Measurements from ENCODE around the gene ZNF407. TPM values are rescaled to one million over a fixed set of nuclear protein-coding genes. Genes with fewer than 3 reads are reported as not detected.

ZNF407 gene
- total RNA-seq, 1 experiment from 2014 or later: 7.6 TPM

DNA sequence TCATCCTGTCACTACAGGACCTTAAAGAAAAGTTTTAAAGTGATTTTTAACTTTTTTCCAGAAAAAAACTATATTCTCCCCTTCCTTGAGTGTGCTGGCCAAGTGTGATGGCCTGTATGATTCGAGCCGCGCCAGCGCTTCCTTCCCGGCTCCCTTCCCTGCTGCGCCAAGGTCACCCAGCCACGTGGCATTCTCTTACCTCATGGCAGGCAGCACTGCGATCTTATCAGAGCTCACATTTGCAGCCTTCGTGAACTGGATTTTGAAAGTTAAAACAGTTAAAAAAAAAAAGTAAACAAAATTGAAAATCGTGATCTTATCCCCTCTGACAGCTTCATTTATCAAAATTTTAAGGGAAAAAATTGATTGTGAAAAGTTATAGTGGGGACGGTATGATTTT lies 331.4 kb downstream of the ZNF407 start (continued):
- TF ChIP-seq, protein P1, sequence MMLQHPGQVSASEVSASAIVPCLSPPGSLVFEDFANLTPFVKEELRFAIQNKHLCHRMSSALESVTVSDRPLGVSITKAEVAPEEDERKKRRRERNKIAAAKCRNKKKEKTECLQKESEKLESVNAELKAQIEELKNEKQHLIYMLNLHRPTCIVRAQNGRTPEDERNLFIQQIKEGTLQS (IDR thresholded peaks at IDR 0.05): no peak

DNA sequence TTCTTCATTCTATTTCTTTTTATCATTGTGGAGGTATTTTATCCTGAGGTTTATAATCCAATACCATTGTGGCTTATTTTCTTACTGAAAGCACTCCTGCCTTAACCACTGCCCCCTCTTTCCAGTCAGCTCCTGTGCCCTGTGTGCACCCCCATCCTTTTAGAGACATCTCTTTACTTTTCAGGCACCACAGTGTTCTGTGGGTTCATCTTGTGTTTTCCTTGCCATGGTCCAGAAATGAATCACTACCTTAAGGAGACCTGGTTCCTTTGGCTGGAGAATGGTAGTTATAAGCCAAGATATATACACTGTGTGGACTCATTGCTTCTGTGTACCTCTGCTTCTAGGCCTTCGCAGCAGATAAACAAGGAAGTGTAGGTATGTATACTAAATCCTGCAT lies 332.9 kb downstream of the ZNF407 start:
- DNase-seq (ENCODE audit: low read depth, low spot score): no peak
- Histone ChIP-seq H3K9me3 (ENCODE audit: control insufficient read depth in 1 of 2, insufficient read depth in 1 of 2, low read depth in 1 of 2, low read length in 2 of 2) (no peaks in the 10 kb centered on the region), H3K9ac (ENCODE audit: low read length) (no peak overlapping the region), H3K79me2 (ENCODE audit: insufficient read depth, low read length) (no peaks in the 10 kb centered on the region), H2AFZ (ENCODE audit: low read depth, low read length, poor library complexity, severe bottlenecking) (no peak overlapping the region), H3K4me3 (replicated peaks in 1 of 2; ENCODE audit: low read depth in 1 of 2, low read length in 2 of 2) (no peak overlapping the region), H3K27ac (ENCODE audit: low read depth, low read length) (no peak overlapping the region), H3K4me2 (ENCODE audit: low read length) (no peak overlapping the region), H3K9me2 (ENCODE audit: insufficient read depth) (no peaks in the 10 kb centered on the region), H3K4me1 (ENCODE audit: control insufficient read depth in 1 of 2, insufficient read depth in 2 of 2, low read length in 2 of 2) (no peaks in the 10 kb centered on the region), H4K20me1 (ENCODE audit: insufficient read depth) (no peaks in the 10 kb centered on the region), H3K36me3 (ENCODE audit: control insufficient read depth in 1 of 2, insufficient read depth in 2 of 2, low read length in 2 of 2) (no peaks in the 10 kb centered on the region), H3K27me3 (ENCODE audit: insufficient read depth, low read length) (no peaks in the 10 kb centered on the region)
- intact Hi-C loops (cut with micrococcal nuclease): no loop called here
- TF ChIP-seq EZH2 (IDR thresholded peaks at IDR 0.05): no peak
- TF ChIP-seq JUND (IDR thresholded peaks at IDR 0.05): no peak
- TF ChIP-seq CBX3 (IDR thresholded peaks at IDR 0.05; ENCODE audit: low read depth): no peak
- no peak for TF ChIP-seq CEBPB (IDR thresholded peaks at IDR 0.05; ENCODE audit: low read depth)
- no peak for TF ChIP-seq ELF1 (IDR thresholded peaks at IDR 0.05; ENCODE audit: borderline replicate concordance, low read depth)
- TF ChIP-seq, protein P1 (IDR thresholded peaks at IDR 0.05): no peak
- TF ChIP-seq, protein P2, sequence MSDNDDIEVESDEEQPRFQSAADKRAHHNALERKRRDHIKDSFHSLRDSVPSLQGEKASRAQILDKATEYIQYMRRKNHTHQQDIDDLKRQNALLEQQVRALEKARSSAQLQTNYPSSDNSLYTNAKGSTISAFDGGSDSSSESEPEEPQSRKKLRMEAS (IDR thresholded peaks at IDR 0.05): no peak
- ChIA-PET RAD21 (ENCODE audit: low non-redundant PET in 1 of 2, low total read pairs in 2 of 2, uncharacterized antibody in 2 of 2, unreplicated experiment in 2 of 2) (no interaction called here), CTCF (no interaction called here), POLR2A (no interaction called here)
- ATAC-seq: no peak
- no TSS peak for BruUV-seq (replicated peaks)

DNA sequence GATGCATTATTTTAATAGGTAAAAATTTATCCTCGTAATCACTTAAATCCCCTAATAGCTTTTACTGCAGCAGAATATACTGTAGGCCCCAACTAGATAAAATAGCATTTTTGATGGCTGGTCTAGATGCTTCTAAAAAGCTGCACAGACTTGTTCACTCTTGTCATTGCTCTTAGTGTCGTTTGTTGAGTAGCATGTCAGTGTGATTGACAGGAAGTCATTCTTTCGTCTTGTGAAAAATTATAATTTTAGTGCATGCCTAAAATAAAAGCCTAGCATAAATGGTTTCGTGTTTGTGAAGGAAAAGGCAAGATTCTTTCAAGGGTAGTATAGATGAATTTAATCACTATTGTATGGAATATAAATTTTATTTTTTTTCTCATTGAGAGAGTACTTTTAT lies 336.3 kb downstream of the ZNF407 start:
- ATAC-seq: no peak
- no peak overlapping the region for H3K27ac ChIP-seq (ENCODE audit: low read depth, low read length)
- no peaks in the 10 kb centered on the region for H3K4me1 ChIP-seq (ENCODE audit: control insufficient read depth in 1 of 2, insufficient read depth in 2 of 2, low read length in 2 of 2)
- no peak for DNase-seq (ENCODE audit: low read depth, low spot score)
- no peak overlapping the region for H3K9ac ChIP-seq (ENCODE audit: low read length)
- no TSS peak for BruUV-seq (replicated peaks)
- no peaks in the 10 kb centered on the region for H3K9me2 ChIP-seq (ENCODE audit: insufficient read depth)
- no peaks in the 10 kb centered on the region for H3K79me2 ChIP-seq (ENCODE audit: insufficient read depth, low read length)
- ChIA-PET POLR2A (no interaction called here), CTCF (no interaction called here), RAD21 (ENCODE audit: low non-redundant PET in 1 of 2, low total read pairs in 2 of 2, uncharacterized antibody in 2 of 2, unreplicated experiment in 2 of 2) (no interaction called here)
- no peak overlapping the region for H3K4me2 ChIP-seq (ENCODE audit: low read length)
- no peak overlapping the region for H2AFZ ChIP-seq (ENCODE audit: low read depth, low read length, poor library complexity, severe bottlenecking)
- no peaks in the 10 kb centered on the region for H4K20me1 ChIP-seq (ENCODE audit: insufficient read depth)
- intact Hi-C loops (cut with micrococcal nuclease): no loop called here
- H3K4me3 ChIP-seq (replicated peaks in 1 of 2; ENCODE audit: low read depth in 1 of 2, low read length in 2 of 2): no peak overlapping the region
- H3K9me3 ChIP-seq (ENCODE audit: control insufficient read depth in 1 of 2, insufficient read depth in 1 of 2, low read depth in 1 of 2, low read length in 2 of 2): no peaks in the 10 kb centered on the region
- no peaks in the 10 kb centered on the region for H3K36me3 ChIP-seq (ENCODE audit: control insufficient read depth in 1 of 2, insufficient read depth in 2 of 2, low read length in 2 of 2)
- no peaks in the 10 kb centered on the region for H3K27me3 ChIP-seq (ENCODE audit: insufficient read depth, low read length)
- TF ChIP-seq YY1 (IDR thresholded peaks at IDR 0.05; ENCODE audit: extremely low read depth, insufficient replicate concordance, low read depth, low read length) (no peak), EZH2phosphoT487 (IDR thresholded peaks at IDR 0.05; ENCODE audit: borderline replicate concordance) (no peak), SP1 (IDR thresholded peaks at IDR 0.05; ENCODE audit: low read depth) (no peak), CBX3 (IDR thresholded peaks at IDR 0.05; ENCODE audit: low read depth) (no peak), EGR1 (IDR thresholded peaks at IDR 0.05; ENCODE audit: low read depth) (no peak), POLR2A (IDR thresholded peaks at IDR 0.05; ENCODE audit: borderline replicate concordance, extremely low read depth, insufficient read depth, insufficient read length) (no peak), ZFX (IDR thresholded peaks at IDR 0.05) (no peak)
- TF ChIP-seq, protein P3, sequence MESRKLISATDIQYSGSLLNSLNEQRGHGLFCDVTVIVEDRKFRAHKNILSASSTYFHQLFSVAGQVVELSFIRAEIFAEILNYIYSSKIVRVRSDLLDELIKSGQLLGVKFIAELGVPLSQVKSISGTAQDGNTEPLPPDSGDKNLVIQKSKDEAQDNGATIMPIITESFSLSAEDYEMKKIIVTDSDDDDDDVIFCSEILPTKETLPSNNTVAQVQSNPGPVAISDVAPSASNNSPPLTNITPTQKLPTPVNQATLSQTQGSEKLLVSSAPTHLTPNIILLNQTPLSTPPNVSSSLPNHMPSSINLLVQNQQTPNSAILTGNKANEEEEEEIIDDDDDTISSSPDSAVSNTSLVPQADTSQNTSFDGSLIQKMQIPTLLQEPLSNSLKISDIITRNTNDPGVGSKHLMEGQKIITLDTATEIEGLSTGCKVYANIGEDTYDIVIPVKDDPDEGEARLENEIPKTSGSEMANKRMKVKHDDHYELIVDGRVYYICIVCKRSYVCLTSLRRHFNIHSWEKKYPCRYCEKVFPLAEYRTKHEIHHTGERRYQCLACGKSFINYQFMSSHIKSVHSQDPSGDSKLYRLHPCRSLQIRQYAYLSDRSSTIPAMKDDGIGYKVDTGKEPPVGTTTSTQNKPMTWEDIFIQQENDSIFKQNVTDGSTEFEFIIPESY (IDR thresholded peaks at IDR 0.05; ENCODE audit: extremely low read depth, insufficient replicate concordance, low read length): no peak
- TF ChIP-seq, protein P2 (IDR thresholded peaks at IDR 0.05): no peak
